PC-9 (cell line): ENCODE results near the gene IP6K1. TPM values are rescaled to one million over a fixed set of nuclear protein-coding genes. Genes with fewer than 3 reads are reported as not detected.

Experiments used
- BruUV-seq: library from RNA; stranded (reverse); fragments of 400-500 nt; replicated peaks from 2 replicates; lab custom pipeline; 2021; lab: Mats Ljungman, UMichigan
- CTCF ChIA-PET: fragments of 300-600 bp; sonication (Branson Sonifier 250); formaldehyde crosslinking; loops from one replicate; lab custom pipeline; 2022; ENCODE audit warnings: antibody characterized with exemption; lab: Charles Lee
- POLR2A ChIA-PET: fragments of 300-600 bp; sonication (Branson Sonifier 250); formaldehyde crosslinking; loops from one replicate; lab custom pipeline; 2022; ENCODE audit warnings: antibody characterized with exemption; ENCODE audit not compliant: unreplicated experiment; lab: Charles Lee
- DNase-seq, 2 experiments: peaks; one replicate each; pipeline versions ENCODE4 v3.0.0 to v3.0.0-alpha.2; 2015 to 2022; ENCODE audit warnings: mixed read lengths in 1 of 2
- H2AFZ ChIP-seq: fragments of 200-600 bp; sonication (generic); 2 replicates; pipeline ENCODE4 v1.8.1; 2017; ENCODE audit warnings: antibody characterized with exemption
- H3F3A ChIP-seq: fragments of 200-600 bp; sonication (generic); 2 replicates; pipeline ENCODE4 v1.8.1; 2017; ENCODE audit warnings: antibody characterized with exemption, mild to moderate bottlenecking, low read depth; ENCODE audit not compliant: insufficient read depth
- H3K27ac ChIP-seq: fragments of 200-600 bp; sonication (generic); 2 replicates; pipeline ENCODE4 v1.6.1; 2016; ENCODE audit warnings: mixed run types
- H3K27me3 ChIP-seq: fragments of 200-600 bp; sonication (generic); 2 replicates; pipeline ENCODE4 v1.6.1; 2016; ENCODE audit warnings: low read depth, mixed run types; ENCODE audit not compliant: insufficient read depth
- H3K36me3 ChIP-seq: fragments of 200-600 bp; sonication (generic); 2 replicates; pipeline ENCODE4 v1.6.1; 2016; ENCODE audit warnings: low read depth, mixed run types
- H3K4me1 ChIP-seq: fragments of 200-600 bp; sonication (generic); replicated peaks from 2 replicates; pipeline ENCODE4 v1.6.1; 2016; ENCODE audit warnings: mixed run types; ENCODE audit not compliant: insufficient read depth
- H3K4me2 ChIP-seq: fragments of 200-600 bp; sonication (generic); 2 replicates; pipeline ENCODE4 v1.6.1; 2017; ENCODE audit warnings: mixed run types
- H3K4me3 ChIP-seq: fragments of 200-600 bp; sonication (generic); 2 replicates; pipeline ENCODE4 v1.6.1; 2016; ENCODE audit warnings: mixed run types
- H3K79me2 ChIP-seq: fragments of 200-600 bp; sonication (generic); 2 replicates; pipeline ENCODE4 v1.6.1; 2017; ENCODE audit warnings: low read depth, mixed run types
- H3K9me2 ChIP-seq: fragments of 200-600 bp; sonication (generic); 2 replicates; pipeline ENCODE4 v1.8.1; 2017; ENCODE audit warnings: mild to moderate bottlenecking; ENCODE audit not compliant: insufficient read depth
- H3K9me3 ChIP-seq: fragments of 200-600 bp; sonication (generic); 2 replicates; pipeline ENCODE4 v1.8.1; 2016; ENCODE audit warnings: low read depth; ENCODE audit not compliant: insufficient read depth
- H4K20me1 ChIP-seq: fragments of 200-600 bp; sonication (generic); 2 replicates; pipeline ENCODE4 v1.8.1; 2017; ENCODE audit not compliant: insufficient read depth
- CTCF ChIP-seq: fragments of 200-600 bp; sonication (generic); conservative IDR thresholded peaks from 2 replicates; pipeline ENCODE4 v1.6.1; 2017; ENCODE audit warnings: mixed run types, antibody characterized with exemption, mild to moderate bottlenecking, moderate library complexity
- EZH2 ChIP-seq: fragments of 200-600 bp; sonication (generic); IDR thresholded peaks from 2 replicates; pipeline ENCODE4 v1.8.0; 2017; ENCODE audit warnings: antibody characterized with exemption, low read depth
- intact Hi-C: fragments of 100-400 bp; cut with micrococcal nuclease; formaldehyde crosslinking; loops from one replicate; pipeline ENCODE4 v1.10.0; 2022; ENCODE audit not compliant: unreplicated experiment
- total RNA-seq: library from RNA; stranded (reverse); gene quantifications from 2 replicates; pipeline ENCODE4 v1.2.3, GENCODE V29; 2021

The IP6K1 gene
- total RNA-seq, 1 experiment from 2014 or later = 32.9 TPM

- no peak overlapping the region for H2AFZ ChIP-seq
- ChIA-PET CTCF (no interaction called here), POLR2A (no interaction called here)
- no peaks in the 10 kb centered on the region for H3K27me3 ChIP-seq
- no peak for DNase-seq
- H3K4me3 ChIP-seq = no peak overlapping the region
- no peaks in the 10 kb centered on the region for H3K36me3 ChIP-seq
- H3K4me1 ChIP-seq = no peaks in the 10 kb centered on the region
- TF ChIP-seq CTCF (no peak), EZH2 (no peak)
- BruUV-seq = no TSS peak
- H3K27ac ChIP-seq = no peak overlapping the region
- H3K9me2 ChIP-seq = no peaks in the 10 kb centered on the region
- H3K9me3 ChIP-seq = no peaks in the 10 kb centered on the region
- H3K79me2 ChIP-seq = peaks cover 44% of the 10 kb centered on the region
- intact Hi-C loops = no loop called here
- peaks cover 10% of the 10 kb centered on the region for H4K20me1 ChIP-seq
- H3K4me2 ChIP-seq = no peak overlapping the region
- H3F3A ChIP-seq = no peaks in the 10 kb centered on the region
These were observed 16.9 kb downstream of the IP6K1 start for GRCh38 chr3:49769286-49769915.

GRCh38 chr3:49763981-49764380, 22.4 kb downstream of the IP6K1 start:
- Histone ChIP-seq H4K20me1 (no peaks in the 10 kb centered on the region; the same call in none of the 2 replicates), H3K9me3 (no peaks in the 10 kb centered on the region), H3F3A (no peaks in the 10 kb centered on the region), H3K4me2 (no peak overlapping the region), H3K27ac (no peak overlapping the region), H2AFZ (no peak overlapping the region), H3K79me2 (peaks cover 19% of the 10 kb centered on the region), H3K4me3 (no peak overlapping the region), H3K27me3 (no peaks in the 10 kb centered on the region), H3K9me2 (no peaks in the 10 kb centered on the region), H3K4me1 (no peaks in the 10 kb centered on the region), H3K36me3 (no peaks in the 10 kb centered on the region)
- no peak for DNase-seq
- no TSS peak for BruUV-seq
- intact Hi-C loops = no loop called here
- CTCF ChIA-PET = no interaction called here
- POLR2A ChIA-PET = no interaction called here
- TF ChIP-seq CTCF = no peak
- TF ChIP-seq EZH2 = no peak

GRCh38 chr3:49761661-49762060, 24.7 kb downstream of the IP6K1 start:
- Histone ChIP-seq H3K36me3 (no peaks in the 10 kb centered on the region), H3K27ac (no peak overlapping the region), H3K9me2 (no peaks in the 10 kb centered on the region), H4K20me1 (no peaks in the 10 kb centered on the region; the same call in none of the 2 replicates), H3K4me2 (no peak overlapping the region), H3K4me3 (no peak overlapping the region), H3K9me3 (no peaks in the 10 kb centered on the region), H3K79me2 (peaks cover 18% of the 10 kb centered on the region), H2AFZ (no peak overlapping the region), H3F3A (no peaks in the 10 kb centered on the region), H3K4me1 (no peaks in the 10 kb centered on the region), H3K27me3 (no peaks in the 10 kb centered on the region)
- POLR2A ChIA-PET = no interaction called here
- TF ChIP-seq EZH2 (no peak), CTCF (no peak)
- CTCF ChIA-PET = no interaction called here
- BruUV-seq = no TSS peak
- intact Hi-C loops = no loop called here
- DNase-seq = no peak
